Liver (tissue), 9 donors: Measurements from ENCODE around the gene PDZD8. TPM values are rescaled to one million over a fixed set of nuclear protein-coding genes. Genes with fewer than 3 reads are reported as not detected.

Experiments used
- DNase-seq: peaks from one replicate; pipeline ENCODE4 v3.0.0-alpha.2; 2017; ENCODE audit warnings: low spot score
- H3K27ac ChIP-seq, 2 donors: one replicate each; pipeline ENCODE4 v1.7.0; 2013; ENCODE audit warnings: inconsistent platforms in 2 of 2, low read length in 2 of 2, control low read depth in 1 of 2, low read depth in 1 of 2, mild to moderate bottlenecking in 1 of 2
- H3K27me3 ChIP-seq, 4 donors: one replicate each; pipeline versions ENCODE4 v1.6.1 to v1.7.0; 2013; ENCODE audit warnings: low read length in 3 of 4, inconsistent platforms in 1 of 4, mild to moderate bottlenecking in 1 of 4, moderate library complexity in 1 of 4; ENCODE audit not compliant: control insufficient read depth in 4 of 4, insufficient read depth in 4 of 4
- H3K36me3 ChIP-seq, 4 donors: one replicate each; pipeline versions ENCODE4 v1.6.1 to v1.7.0; 2013; ENCODE audit warnings: low read length in 3 of 4, mild to moderate bottlenecking in 3 of 4, low read depth in 1 of 4, moderate library complexity in 1 of 4; ENCODE audit not compliant: control insufficient read depth in 4 of 4, insufficient read depth in 3 of 4
- H3K4me1 ChIP-seq, 4 donors: one replicate each; pipeline versions ENCODE4 v1.6.1 to v1.7.0; 2013; ENCODE audit warnings: low read length in 3 of 4, mild to moderate bottlenecking in 3 of 4, moderate library complexity in 1 of 4; ENCODE audit not compliant: control insufficient read depth in 4 of 4, insufficient read depth in 4 of 4
- H3K4me3 ChIP-seq, 3 donors: one replicate each; pipeline versions ENCODE4 v1.6.1 to v1.7.0; 2013; ENCODE audit warnings: low read length in 3 of 3, control low read depth in 1 of 3, low read depth in 1 of 3, mild to moderate bottlenecking in 1 of 3
- H3K9ac ChIP-seq, 2 donors: one replicate each; pipeline ENCODE4 v1.7.0; 2013; ENCODE audit warnings: low read length in 2 of 2, mild to moderate bottlenecking in 2 of 2, moderate library complexity in 2 of 2, control low read depth in 1 of 2, low read depth in 1 of 2
- H3K9me3 ChIP-seq, 4 donors: one replicate each; pipeline versions ENCODE4 v1.6.1 to v1.7.0; 2013; ENCODE audit warnings: low read length in 3 of 4; ENCODE audit not compliant: control insufficient read depth in 4 of 4
- ATF3 ChIP-seq: IDR thresholded peaks from 2 replicates; pipeline ENCODE4 v1.6.1; 2016; ENCODE audit warnings: antibody characterized with exemption
- CTCF ChIP-seq: fragments of 150-350 bp; IDR thresholded peaks from 2 replicates; pipeline ENCODE4 v1.5.1; 2017; ENCODE audit warnings: improper control_type of control experiment, low read depth, low read length; ENCODE audit not compliant: missing input control
- EGR1 ChIP-seq, 2 donors: IDR thresholded peaks; 2 replicates each; pipeline ENCODE4 v1.6.1; 2016 to 2018; ENCODE audit warnings: antibody characterized with exemption in 2 of 2, low read depth in 2 of 2
- HNF4A ChIP-seq, 2 donors: conservative IDR thresholded peaks; 2 replicates each; pipeline ENCODE4 v1.6.1; 2016; ENCODE audit warnings: antibody characterized with exemption in 2 of 2, mild to moderate bottlenecking in 2 of 2
- HNF4G ChIP-seq: IDR thresholded peaks from 2 replicates; pipeline ENCODE4 v1.6.1; 2016; ENCODE audit warnings: antibody characterized with exemption
- NR2F2 ChIP-seq: IDR thresholded peaks from 2 replicates; pipeline ENCODE4 v1.6.1; 2016; ENCODE audit warnings: antibody characterized with exemption
- RAD21 ChIP-seq, 2 donors: IDR thresholded peaks; 2 replicates each; pipeline ENCODE4 v1.6.1; 2016; ENCODE audit warnings: antibody characterized with exemption in 2 of 2, mild to moderate bottlenecking in 2 of 2
- RXRA ChIP-seq, 2 donors: IDR thresholded peaks; 2 replicates each; pipeline ENCODE4 v1.6.1; 2017 to 2018; ENCODE audit warnings: antibody characterized with exemption in 2 of 2, mild to moderate bottlenecking in 1 of 2
- TAF1 ChIP-seq: conservative IDR thresholded peaks from 2 replicates; pipeline ENCODE4 v1.6.1; 2016; ENCODE audit warnings: antibody characterized with exemption, mild to moderate bottlenecking
- YY1 ChIP-seq: IDR thresholded peaks from 2 replicates; pipeline ENCODE4 v1.6.1; 2016; ENCODE audit warnings: antibody characterized with exemption, mild to moderate bottlenecking
- ZBTB33 ChIP-seq: IDR thresholded peaks from 2 replicates; pipeline ENCODE4 v1.6.1; 2016; ENCODE audit warnings: antibody characterized with exemption
- WGBS: extraction: QIAGEN DNeasy Blood & Tissue Kit; methylation state at CpG from one replicate; pipeline ENCODE4 v1.1.7; 2013; 5-methylcytosine and 5-hydroxymethylcytosine counted together
- polyA plus RNA-seq, 2 donors: library from polyadenylated mRNA; stranded (reverse) in 1 of 2; unstranded in 1 of 2; fragments of 200-250 nt in 1 of 2; fragments of >200 nt in 1 of 2; fragmentation: Nextera tagmentation in 1 of 2; extraction: Ambion mirVana in 1 of 2; gene quantifications; one replicate each; pipeline versions ENCODE4 v1.2.1 to v1.2.3, GENCODE V29; 2013 to 2015
- total RNA-seq, 2 donors: library from RNA; depleted of rRNA; stranded (reverse); fragments of >200 nt; gene quantifications; one replicate each; pipeline ENCODE4 v1.2.3, GENCODE V29; 2014
- donor health status: healthy.
- donor health status: healthy.
- donor health status: healthy.
- donor health status: healthy.
- donor health status: healthy.

PDZD8 gene
- total and polyA plus RNA-seq, 4 donors, result 9.3 to 38.9 (median 15.1) TPM

- DNase-seq, result no peak
- TF ChIP-seq RAD21 (IDR thresholded peaks at IDR 0.05), result no peak
- no peak for TF ChIP-seq YY1
- no peak for TF ChIP-seq RXRA (IDR thresholded peaks at IDR 0.05)
- TF ChIP-seq NR2F2, result no peak
- H3K9me3 ChIP-seq, result no peaks in the 10 kb centered on the region
- peaks cover 0 to 3% (median 0%) of the 10 kb centered on the region in 4 donors for H3K4me1 ChIP-seq
- no peak overlapping the region for H3K27ac ChIP-seq
- peaks cover 0 to 2% (median 1%) of the 10 kb centered on the region in 4 donors for H3K36me3 ChIP-seq
- no peaks in the 10 kb centered on the region for H3K27me3 ChIP-seq
- no peak overlapping the region for H3K4me3 ChIP-seq
- H3K9ac ChIP-seq, result no peak overlapping the region
These were observed 75.8 kb downstream of the PDZD8 start for GRCh38 chr10:117299435-117299834.

GRCh38 chr10:117298219-117298618 is 77.0 kb downstream of the PDZD8 start:
- Histone ChIP-seq H3K27ac (no peak overlapping the region), H3K36me3 (peaks cover 0 to 2% (median 1%) of the 10 kb centered on the region in 4 donors), H3K4me1 (peaks cover 0 to 3% (median 0%) of the 10 kb centered on the region in 4 donors), H3K4me3 (no peak overlapping the region), H3K9me3 (no peaks in the 10 kb centered on the region), H3K27me3 (no peaks in the 10 kb centered on the region), H3K9ac (no peak overlapping the region)
- no peak for DNase-seq
- 83% methylated on average over 1 of the region's 1 CpG for WGBS
- TF ChIP-seq RAD21 (IDR thresholded peaks at IDR 0.05) (no peak), HNF4A (conservative IDR thresholded peaks at IDR 0.05) (no peak), CTCF (no peak), EGR1 (IDR thresholded peaks at IDR 0.05; ENCODE audit: low read depth in 2 of 2) (no peak), ATF3 (no peak), YY1 (no peak), TAF1 (no peak), ZBTB33 (no peak)

GRCh38 chr10:117294735-117295134 is 80.5 kb downstream of the PDZD8 start:
- Histone ChIP-seq H3K4me3 (no peak overlapping the region), H3K4me1 (peaks cover 0 to 1% (median 0%) of the 10 kb centered on the region in 4 donors), H3K27ac (no peak overlapping the region), H3K9me3 (no peaks in the 10 kb centered on the region), H3K9ac (no peak overlapping the region), H3K27me3 (no peaks in the 10 kb centered on the region), H3K36me3 (peaks cover 0 to 7% (median 2%) of the 10 kb centered on the region in 4 donors)
- no peak for TF ChIP-seq HNF4G
- no peak for DNase-seq
- 96% methylated on average over 2 of the region's 2 CpGs for WGBS
